Measurements from ENCODE around the gene SSBP2.

SSBP2 gene

GRCh38 chr5:81779916-81780266 lies 29.0 kb upstream of the SSBP2 start:
- H3K4me3 ChIP-seq (ENCODE audit: low read depth, low read length): no peak overlapping the region
- H3K9ac ChIP-seq (ENCODE audit: low read depth, low read length): no peak overlapping the region
- no peaks in the 10 kb centered on the region for H3K36me3 ChIP-seq (ENCODE audit: control insufficient read depth, insufficient read depth, low read length)
- no peaks in the 10 kb centered on the region for H3K27me3 ChIP-seq (ENCODE audit: control insufficient read depth, insufficient read depth, low read length)
- H3K4me1 ChIP-seq (ENCODE audit: control insufficient read depth, insufficient read depth, low read length): no peaks in the 10 kb centered on the region
- H3K9me3 ChIP-seq (ENCODE audit: control insufficient read depth, insufficient read depth, low read length): no peaks in the 10 kb centered on the region

- H3K9ac ChIP-seq (ENCODE audit: low read depth, low read length): no peak overlapping the region
- H3K4me1 ChIP-seq (ENCODE audit: control insufficient read depth, insufficient read depth, low read length): no peaks in the 10 kb centered on the region
- no peaks in the 10 kb centered on the region for H3K27me3 ChIP-seq (ENCODE audit: control insufficient read depth, insufficient read depth, low read length)
- H3K9me3 ChIP-seq (ENCODE audit: control insufficient read depth, insufficient read depth, low read length): no peaks in the 10 kb centered on the region
- no peak overlapping the region for H3K4me3 ChIP-seq (ENCODE audit: low read depth, low read length)
- H3K36me3 ChIP-seq (ENCODE audit: control insufficient read depth, insufficient read depth, low read length): no peaks in the 10 kb centered on the region
These were observed 28.4 kb upstream of the SSBP2 start for GRCh38 chr5:81779125-81779915.

GRCh38 chr5:81778642-81779041 lies 27.7 kb upstream of the SSBP2 start:
- Histone ChIP-seq H3K4me3 (ENCODE audit: low read depth, low read length) (no peak overlapping the region), H3K36me3 (ENCODE audit: control insufficient read depth, insufficient read depth, low read length) (no peaks in the 10 kb centered on the region), H3K4me1 (ENCODE audit: control insufficient read depth, insufficient read depth, low read length) (no peaks in the 10 kb centered on the region), H3K9me3 (ENCODE audit: control insufficient read depth, insufficient read depth, low read length) (no peaks in the 10 kb centered on the region), H3K27me3 (ENCODE audit: control insufficient read depth, insufficient read depth, low read length) (no peaks in the 10 kb centered on the region), H3K9ac (ENCODE audit: low read depth, low read length) (no peak overlapping the region)

GRCh38 chr5:81776258-81776657 lies 25.4 kb upstream of the SSBP2 start:
- no peaks in the 10 kb centered on the region for H3K4me1 ChIP-seq (ENCODE audit: control insufficient read depth, insufficient read depth, low read length)
- H3K36me3 ChIP-seq (ENCODE audit: control insufficient read depth, insufficient read depth, low read length): no peaks in the 10 kb centered on the region
- no peaks in the 10 kb centered on the region for H3K27me3 ChIP-seq (ENCODE audit: control insufficient read depth, insufficient read depth, low read length)
- H3K9me3 ChIP-seq (ENCODE audit: control insufficient read depth, insufficient read depth, low read length): no peaks in the 10 kb centered on the region
- H3K4me3 ChIP-seq (ENCODE audit: low read depth, low read length): no peak overlapping the region
- H3K9ac ChIP-seq (ENCODE audit: low read depth, low read length): no peak overlapping the region

- Histone ChIP-seq H3K36me3 (ENCODE audit: control insufficient read depth, insufficient read depth, low read length) (no peaks in the 10 kb centered on the region), H3K9ac (ENCODE audit: low read depth, low read length) (no peak overlapping the region), H3K9me3 (ENCODE audit: control insufficient read depth, insufficient read depth, low read length) (no peaks in the 10 kb centered on the region), H3K4me1 (ENCODE audit: control insufficient read depth, insufficient read depth, low read length) (no peaks in the 10 kb centered on the region), H3K4me3 (ENCODE audit: low read depth, low read length) (no peak overlapping the region), H3K27me3 (ENCODE audit: control insufficient read depth, insufficient read depth, low read length) (no peaks in the 10 kb centered on the region)
These were observed 23.5 kb upstream of the SSBP2 start for GRCh38 chr5:81774374-81774773.

GRCh38 chr5:81773574-81773973 lies 22.7 kb upstream of the SSBP2 start:
- Histone ChIP-seq H3K9me3 (ENCODE audit: control insufficient read depth, insufficient read depth, low read length) (no peaks in the 10 kb centered on the region), H3K9ac (ENCODE audit: low read depth, low read length) (no peak overlapping the region), H3K4me1 (ENCODE audit: control insufficient read depth, insufficient read depth, low read length) (no peaks in the 10 kb centered on the region), H3K36me3 (ENCODE audit: control insufficient read depth, insufficient read depth, low read length) (no peaks in the 10 kb centered on the region), H3K27me3 (ENCODE audit: control insufficient read depth, insufficient read depth, low read length) (no peaks in the 10 kb centered on the region), H3K4me3 (ENCODE audit: low read depth, low read length) (no peak overlapping the region)

- Histone ChIP-seq H3K9me3 (ENCODE audit: control insufficient read depth, insufficient read depth, low read length) (no peaks in the 10 kb centered on the region), H3K27me3 (ENCODE audit: control insufficient read depth, insufficient read depth, low read length) (no peaks in the 10 kb centered on the region), H3K9ac (ENCODE audit: low read depth, low read length) (no peak overlapping the region), H3K4me3 (ENCODE audit: low read depth, low read length) (no peak overlapping the region), H3K36me3 (ENCODE audit: control insufficient read depth, insufficient read depth, low read length) (no peaks in the 10 kb centered on the region), H3K4me1 (ENCODE audit: control insufficient read depth, insufficient read depth, low read length) (no peaks in the 10 kb centered on the region)
These were observed 22.3 kb upstream of the SSBP2 start for GRCh38 chr5:81773161-81773560.

GRCh38 chr5:81772488-81772887 lies 21.6 kb upstream of the SSBP2 start:
- Histone ChIP-seq H3K4me3 (ENCODE audit: low read depth, low read length) (no peak overlapping the region), H3K36me3 (ENCODE audit: control insufficient read depth, insufficient read depth, low read length) (no peaks in the 10 kb centered on the region), H3K9me3 (ENCODE audit: control insufficient read depth, insufficient read depth, low read length) (no peaks in the 10 kb centered on the region), H3K27me3 (ENCODE audit: control insufficient read depth, insufficient read depth, low read length) (no peaks in the 10 kb centered on the region), H3K4me1 (ENCODE audit: control insufficient read depth, insufficient read depth, low read length) (peaks cover 5% of the 10 kb centered on the region), H3K9ac (ENCODE audit: low read depth, low read length) (no peak overlapping the region)

GRCh38 chr5:81768935-81769452 lies 18.1 kb upstream of the SSBP2 start:
- H3K36me3 ChIP-seq (ENCODE audit: control insufficient read depth, insufficient read depth, low read length): no peaks in the 10 kb centered on the region
- H3K9me3 ChIP-seq (ENCODE audit: control insufficient read depth, insufficient read depth, low read length): no peaks in the 10 kb centered on the region
- H3K4me1 ChIP-seq (ENCODE audit: control insufficient read depth, insufficient read depth, low read length): peaks cover 5% of the 10 kb centered on the region
- no peak overlapping the region for H3K4me3 ChIP-seq (ENCODE audit: low read depth, low read length)
- H3K27me3 ChIP-seq (ENCODE audit: control insufficient read depth, insufficient read depth, low read length): no peaks in the 10 kb centered on the region
- no peak overlapping the region for H3K9ac ChIP-seq (ENCODE audit: low read depth, low read length)

- no peaks in the 10 kb centered on the region for H3K9me3 ChIP-seq (ENCODE audit: control insufficient read depth, insufficient read depth, low read length)
- H3K4me3 ChIP-seq (ENCODE audit: low read depth, low read length): no peak overlapping the region
- peaks cover 5% of the 10 kb centered on the region for H3K4me1 ChIP-seq (ENCODE audit: control insufficient read depth, insufficient read depth, low read length)
- H3K9ac ChIP-seq (ENCODE audit: low read depth, low read length): no peak overlapping the region
- no peaks in the 10 kb centered on the region for H3K27me3 ChIP-seq (ENCODE audit: control insufficient read depth, insufficient read depth, low read length)
- no peaks in the 10 kb centered on the region for H3K36me3 ChIP-seq (ENCODE audit: control insufficient read depth, insufficient read depth, low read length)
These were observed 17.0 kb upstream of the SSBP2 start for GRCh38 chr5:81767938-81768337.

- Histone ChIP-seq H3K36me3 (ENCODE audit: control insufficient read depth, insufficient read depth, low read length) (no peaks in the 10 kb centered on the region), H3K9ac (ENCODE audit: low read depth, low read length) (no peak overlapping the region), H3K9me3 (ENCODE audit: control insufficient read depth, insufficient read depth, low read length) (no peaks in the 10 kb centered on the region), H3K4me3 (ENCODE audit: low read depth, low read length) (no peak overlapping the region), H3K4me1 (ENCODE audit: control insufficient read depth, insufficient read depth, low read length) (peaks cover 5% of the 10 kb centered on the region), H3K27me3 (ENCODE audit: control insufficient read depth, insufficient read depth, low read length) (no peaks in the 10 kb centered on the region)
These were observed 16.2 kb upstream of the SSBP2 start for GRCh38 chr5:81767097-81767496.

GRCh38 chr5:81766611-81767010 lies 15.7 kb upstream of the SSBP2 start:
- H3K4me1 ChIP-seq (ENCODE audit: control insufficient read depth, insufficient read depth, low read length): peaks cover 5% of the 10 kb centered on the region
- H3K9ac ChIP-seq (ENCODE audit: low read depth, low read length): no peak overlapping the region
- no peaks in the 10 kb centered on the region for H3K36me3 ChIP-seq (ENCODE audit: control insufficient read depth, insufficient read depth, low read length)
- H3K9me3 ChIP-seq (ENCODE audit: control insufficient read depth, insufficient read depth, low read length): no peaks in the 10 kb centered on the region
- H3K27me3 ChIP-seq (ENCODE audit: control insufficient read depth, insufficient read depth, low read length): no peaks in the 10 kb centered on the region
- H3K4me3 ChIP-seq (ENCODE audit: low read depth, low read length): no peak overlapping the region

All from iPS-15b (cell line).